ENCODE results near the gene EIF4A3.

EIF4A3 gene

GRCh38 chr17:80122026-80122575, 24.8 kb downstream of the EIF4A3 start:
- no peaks in the 10 kb centered on the region for H3K79me2 ChIP-seq
- H2AFZ ChIP-seq: no peak overlapping the region
- H3K9ac ChIP-seq: no peak overlapping the region
- H3K27ac ChIP-seq: no peak overlapping the region
- H3K36me3 ChIP-seq (ENCODE audit: control insufficient read depth, insufficient read depth, low read length): no peaks in the 10 kb centered on the region
- H3K9me3 ChIP-seq (ENCODE audit: control insufficient read depth, low read length): no peaks in the 10 kb centered on the region
- H3K4me1 ChIP-seq: peaks cover 9% of the 10 kb centered on the region
- no peaks in the 10 kb centered on the region for H3K27me3 ChIP-seq (ENCODE audit: control insufficient read depth, insufficient read depth, low read length)
- H3K4me2 ChIP-seq (ENCODE audit: low read length): no peak overlapping the region
- H3K4me3 ChIP-seq (ENCODE audit: low read depth, low read length): no peak overlapping the region
- TF ChIP-seq CTCF (IDR thresholded peaks at IDR 0.05): no peak

GRCh38 chr17:80119839-80120238, 27.1 kb downstream of the EIF4A3 start:
- Histone ChIP-seq H3K36me3 (ENCODE audit: control insufficient read depth, insufficient read depth, low read length) (no peaks in the 10 kb centered on the region), H3K27me3 (ENCODE audit: control insufficient read depth, insufficient read depth, low read length) (no peaks in the 10 kb centered on the region), H2AFZ (no peak overlapping the region), H3K4me1 (peaks cover 8% of the 10 kb centered on the region), H3K4me2 (ENCODE audit: low read length) (no peak overlapping the region), H3K9ac (no peak overlapping the region), H3K27ac (no peak overlapping the region), H3K4me3 (ENCODE audit: low read depth, low read length) (no peak overlapping the region), H3K79me2 (no peaks in the 10 kb centered on the region), H3K9me3 (ENCODE audit: control insufficient read depth, low read length) (no peaks in the 10 kb centered on the region)
- TF ChIP-seq CTCF (IDR thresholded peaks at IDR 0.05): no peak

- H3K9me3 ChIP-seq (ENCODE audit: control insufficient read depth, low read length): no peaks in the 10 kb centered on the region
- no peak overlapping the region for H3K9ac ChIP-seq
- H2AFZ ChIP-seq: no peak overlapping the region
- H3K27ac ChIP-seq: no peak overlapping the region
- no peak overlapping the region for H3K4me3 ChIP-seq (ENCODE audit: low read depth, low read length)
- no peaks in the 10 kb centered on the region for H3K27me3 ChIP-seq (ENCODE audit: control insufficient read depth, insufficient read depth, low read length)
- H3K4me2 ChIP-seq (ENCODE audit: low read length): no peak overlapping the region
- no peaks in the 10 kb centered on the region for H3K36me3 ChIP-seq (ENCODE audit: control insufficient read depth, insufficient read depth, low read length)
- no peaks in the 10 kb centered on the region for H3K79me2 ChIP-seq
- peaks cover 3% of the 10 kb centered on the region for H3K4me1 ChIP-seq
- no peak for TF ChIP-seq CTCF (IDR thresholded peaks at IDR 0.05)
Observed at GRCh38 chr17:80119271-80119791, 27.6 kb downstream of the EIF4A3 start.

- Histone ChIP-seq H3K4me3 (ENCODE audit: low read depth, low read length) (no peak overlapping the region), H3K79me2 (no peaks in the 10 kb centered on the region), H2AFZ (no peak overlapping the region), H3K4me2 (ENCODE audit: low read length) (no peak overlapping the region), H3K4me1 (no peaks in the 10 kb centered on the region), H3K9me3 (ENCODE audit: control insufficient read depth, low read length) (no peaks in the 10 kb centered on the region), H3K27me3 (ENCODE audit: control insufficient read depth, insufficient read depth, low read length) (no peaks in the 10 kb centered on the region), H3K9ac (no peak overlapping the region), H3K36me3 (ENCODE audit: control insufficient read depth, insufficient read depth, low read length) (no peaks in the 10 kb centered on the region), H3K27ac (no peak overlapping the region)
- TF ChIP-seq CTCF (IDR thresholded peaks at IDR 0.05): no peak
Observed at GRCh38 chr17:80118601-80119270, 28.2 kb downstream of the EIF4A3 start.
